HepG2 (cell line): Measurements from ENCODE around the gene DST. TPM values are rescaled to one million over a fixed set of nuclear protein-coding genes. Genes with fewer than 3 reads are reported as not detected.

ENCODE experiments used
- AHR ChIP-seq: IDR thresholded peaks from 2 replicates; pipeline ENCODE4 v1.6.1; 2018; ENCODE audit warnings: missing genetic modification reagents, missing compliant biosample characterization
- CENPBD1 ChIP-seq: sonication (generic); formaldehyde crosslinking; IDR thresholded peaks from 2 replicates; pipeline ENCODE4 v1.8.0; 2022; ENCODE audit warnings: missing genetic modification reagents, low read depth, mild to moderate bottlenecking, borderline replicate concordance
- CREM ChIP-seq, 2 experiments: sonication (generic) in 1 of 2; formaldehyde crosslinking in 1 of 2; IDR thresholded peaks; 2 replicates each; pipeline versions ENCODE4 v1.4.0 to v1.6.1; 2016 to 2020; ENCODE audit warnings: antibody characterized with exemption in 1 of 2, mild to moderate bottlenecking in 1 of 2, missing genetic modification reagents in 1 of 2
- E2F2 ChIP-seq: sonication (generic); formaldehyde crosslinking; IDR thresholded peaks from 2 replicates; pipeline ENCODE4 v1.4.0; 2020; ENCODE audit warnings: missing genetic modification reagents, borderline replicate concordance
- FOXJ3 ChIP-seq: sonication (generic); formaldehyde crosslinking; IDR thresholded peaks from 2 replicates; pipeline ENCODE4 v1.4.0; 2020; ENCODE audit warnings: missing genetic modification reagents, mild to moderate bottlenecking, borderline replicate concordance
- GRHL1 ChIP-seq: sonication (generic); formaldehyde crosslinking; conservative IDR thresholded peaks from 2 replicates; pipeline ENCODE4 v1.8.0; 2022; ENCODE audit warnings: missing genetic modification reagents
- HBP1 ChIP-seq: IDR thresholded peaks from 2 replicates; pipeline ENCODE4 v1.6.1; 2016; ENCODE audit warnings: low read depth, control low read depth
- KDM3A ChIP-seq: IDR thresholded peaks from 2 replicates; pipeline ENCODE4 v1.6.1; 2018; ENCODE audit warnings: low read depth, missing compliant biosample characterization
- KLF9 ChIP-seq: IDR thresholded peaks from 2 replicates; pipeline ENCODE4 v1.6.1; 2016; ENCODE audit warnings: low read depth
- MTA1 ChIP-seq: sonication (generic); formaldehyde crosslinking; IDR thresholded peaks from 2 replicates; pipeline ENCODE4 v1.4.0; 2020; ENCODE audit warnings: missing genetic modification reagents, mild to moderate bottlenecking, borderline replicate concordance
- NCOA1 ChIP-seq: sonication (generic); formaldehyde crosslinking; IDR thresholded peaks from 2 replicates; pipeline ENCODE4 v1.9.0; 2021; ENCODE audit warnings: missing genetic modification reagents
- NCOA2 ChIP-seq: sonication (generic); formaldehyde crosslinking; IDR thresholded peaks from 2 replicates; pipeline ENCODE4 v1.8.0; 2022; ENCODE audit warnings: inconsistent platforms
- NR2F6 ChIP-seq, 2 experiments: IDR thresholded peaks; 2 replicates each; pipeline ENCODE4 v1.6.1; 2016; ENCODE audit warnings: antibody characterized with exemption in 1 of 2, mild to moderate bottlenecking in 1 of 2
- SRF ChIP-seq: IDR thresholded peaks from 2 replicates; pipeline ENCODE4 v1.6.1; 2011; ENCODE audit warnings: mild to moderate bottlenecking, low read depth, low read length, moderate library complexity
- SYNCRIP ChIP-seq: fragments of 200-400 bp; formaldehyde crosslinking; IDR thresholded peaks from 2 replicates; pipeline ENCODE4 v1.6.1; 2018; ENCODE audit warnings: mild to moderate bottlenecking, low read depth, low read length; ENCODE audit not compliant: insufficient read depth
- TCF7 ChIP-seq: sonication (generic); IDR thresholded peaks from 2 replicates; pipeline ENCODE4 v1.6.1; 2016; ENCODE audit warnings: antibody characterized with exemption, low read depth
- TOPORS ChIP-seq: sonication (generic); formaldehyde crosslinking; IDR thresholded peaks from 2 replicates; pipeline ENCODE4 v1.8.0; 2023; ENCODE audit warnings: mild to moderate bottlenecking, missing genetic modification reagents
- TP53 ChIP-seq: sonication (generic); formaldehyde crosslinking; conservative IDR thresholded peaks from 2 replicates; pipeline ENCODE4 v1.4.0; 2020; ENCODE audit warnings: missing genetic modification reagents
- ZNF260 ChIP-seq: sonication (generic); formaldehyde crosslinking; IDR thresholded peaks from 2 replicates; pipeline ENCODE4 v1.4.0; 2020; ENCODE audit warnings: missing genetic modification reagents, low read depth, mild to moderate bottlenecking, borderline replicate concordance
- ZNF281 ChIP-seq: sonication (generic); formaldehyde crosslinking; IDR thresholded peaks from 2 replicates; pipeline ENCODE4 v1.4.0; 2020; ENCODE audit warnings: missing genetic modification reagents, borderline replicate concordance
- ZNF337 ChIP-seq: sonication (generic); formaldehyde crosslinking; IDR thresholded peaks from 2 replicates; pipeline ENCODE4 v1.5.1; 2020; ENCODE audit warnings: missing genetic modification reagents, low read depth, mild to moderate bottlenecking, borderline replicate concordance
- ZNF33B ChIP-seq: sonication (generic); formaldehyde crosslinking; IDR thresholded peaks from 2 replicates; pipeline ENCODE4 v1.5.1; 2020; ENCODE audit warnings: mild to moderate bottlenecking, missing genetic modification reagents
- ZNF598 ChIP-seq: sonication (generic); formaldehyde crosslinking; IDR thresholded peaks from 2 replicates; pipeline ENCODE4 v1.5.1; 2020; ENCODE audit warnings: mild to moderate bottlenecking, missing genetic modification reagents, borderline replicate concordance
- ZNF674 ChIP-seq: sonication (generic); formaldehyde crosslinking; IDR thresholded peaks from 2 replicates; pipeline ENCODE4 v1.5.0; 2020; ENCODE audit warnings: low read depth, mild to moderate bottlenecking, missing genetic modification reagents
- polyA plus RNA-seq, 8 experiments: library from polyadenylated mRNA; depleted of rRNA in 3 of 8; stranded (reverse) in 7 of 8; unstranded in 1 of 8; fragments of >200 nt; fragmentation: Illumina TruSeq in 4 of 8; extraction: Trizol in 4 of 8; gene quantifications; 2 replicates each; pipeline versions ENCODE4 v1.2.1 to v1.2.3, GENCODE V29; 2011 to 2016; ENCODE audit warnings: low read depth in 4 of 8, missing spikeins in 1 of 8, mixed read lengths in 1 of 8; ENCODE audit not compliant: insufficient read depth in 1 of 8
- total RNA-seq, 5 experiments: library from RNA; depleted of rRNA; stranded (reverse); fragments of >200 nt; fragmentation: Illumina TruSeq; extraction: Trizol; gene quantifications; 2 replicates each; pipeline ENCODE4 v1.2.3, GENCODE V29; 2016; ENCODE audit warnings: low read depth in 1 of 5

The DST gene
- total and polyA plus RNA-seq, 2 of the 13 experiments (the other 11 are each of a cell fraction or from before 2014, with no cell fraction given) = 64.4 to 89.0 TPM

GRCh38 chr6:56521454-56521853 lies 121.2 kb downstream of the DST start (continued):
- peak; percentile 93 for TF ChIP-seq SRF
- no peak for TF ChIP-seq CENPBD1
- peak; percentile 15; the same call in 1 of the 2 replicates for TF ChIP-seq FOXJ3 (CRISPR knock-in tag)
- no peak for TF ChIP-seq KLF9 (CRISPR knock-in tag)
- peak; percentile 30; the same call in 1 of the 2 replicates for TF ChIP-seq NR2F6 (IDR thresholded peaks at IDR 0.05)
- no peak for TF ChIP-seq NR2F6 (CRISPR knock-in tag; IDR thresholded peaks at IDR 0.05)
- no peak for TF ChIP-seq ZNF337 (CRISPR knock-in tag)
- no peak for TF ChIP-seq ZNF260 (CRISPR knock-in tag)
- no peak for TF ChIP-seq HBP1
- peak; percentile 81; the same call in 1 of the 2 replicates for TF ChIP-seq TCF7
- no peak for TF ChIP-seq KDM3A (CRISPR knock-in tag)
- TF ChIP-seq E2F2 (CRISPR knock-in tag) = no peak
- TF ChIP-seq SYNCRIP = no peak
- TF ChIP-seq GRHL1 (CRISPR knock-in tag) = no peak
- TF ChIP-seq ZNF598 = no peak
- TF ChIP-seq NCOA2 (CRISPR knock-in tag) = peak; percentile 77
- no peak for TF ChIP-seq TP53
- TF ChIP-seq ZNF33B (CRISPR knock-in tag) = no peak
- no peak for TF ChIP-seq MTA1
- TF ChIP-seq CREM (IDR thresholded peaks at IDR 0.05) = peak; percentile 66; the same call in 1 of the 2 replicates
- TF ChIP-seq CREM (CRISPR knock-in tag; IDR thresholded peaks at IDR 0.05) = no peak
- TF ChIP-seq AHR (CRISPR knock-in tag) = no peak
- TF ChIP-seq TOPORS = no peak
- TF ChIP-seq ZNF674 (CRISPR knock-in tag) = no peak
- TF ChIP-seq NCOA1 (CRISPR knock-in tag) = no peak
- TF ChIP-seq ZNF281 (CRISPR knock-in tag) = no peak
